DND-41 (cell line): ENCODE measurements around the gene ELK1.
"Not testable (repeated sequence)": the region's sequence is repeated elsewhere in the genome, so short reads cannot be mapped to it uniquely, and the experiment has no call there.

Experiments
- ATAC-seq: fragments of 200-7000 bp; cut with Tn5 transposase; 3 replicates; pipeline ENCODE4 v1.9.1; 2021; ENCODE audit warnings: low read depth; ENCODE audit not compliant: insufficient read depth
- DNase-seq: peaks from one replicate; pipeline ENCODE4 v3.0.0-alpha.2; 2020
- H2AFZ ChIP-seq: 2 replicates; pipeline ENCODE4 v1.6.0; 2012; ENCODE audit warnings: low read depth, low read length
- H3K27ac ChIP-seq: 2 replicates; pipeline ENCODE4 v1.5.1; 2012; ENCODE audit warnings: low read length, inconsistent platforms
- H3K27me3 ChIP-seq: fragments of 200-600 bp; sonication (generic); 2 replicates; pipeline ENCODE4 v1.6.0; 2012; ENCODE audit warnings: low read length, mild to moderate bottlenecking, inconsistent platforms; ENCODE audit not compliant: insufficient read depth, poor library complexity
- H3K36me3 ChIP-seq: 2 replicates; pipeline ENCODE4 v1.5.1; 2012; ENCODE audit warnings: low read length, inconsistent platforms; ENCODE audit not compliant: insufficient read depth
- H3K4me1 ChIP-seq: 2 replicates; pipeline ENCODE4 v1.5.1; 2012; ENCODE audit warnings: mild to moderate bottlenecking, low read length; ENCODE audit not compliant: insufficient read depth
- H3K4me2 ChIP-seq: 2 replicates; pipeline ENCODE4 v1.6.0; 2012; ENCODE audit warnings: mild to moderate bottlenecking, moderate library complexity, low read length, inconsistent platforms; ENCODE audit not compliant: insufficient read depth
- H3K4me3 ChIP-seq, 2 experiments: fragments of 200-600 bp in 1 of 2; shearing (Covaris generic) in 1 of 2; 2 replicates each; pipeline ENCODE4 v1.5.1; 2012 to 2016; ENCODE audit warnings: inconsistent platforms in 2 of 2, low read length in 2 of 2, mild to moderate bottlenecking in 2 of 2, low read depth in 1 of 2, moderate library complexity in 1 of 2
- H3K79me2 ChIP-seq: 2 replicates; pipeline ENCODE4 v1.6.0; 2012; ENCODE audit warnings: low read length, inconsistent platforms; ENCODE audit not compliant: insufficient read depth
- H3K9ac ChIP-seq: 2 replicates; pipeline ENCODE4 v1.6.0; 2012; ENCODE audit warnings: low read depth, mild to moderate bottlenecking, inconsistent platforms, low read length, moderate library complexity
- H3K9me3 ChIP-seq: 2 replicates; pipeline ENCODE4 v1.5.1; 2012; ENCODE audit warnings: low read length, moderate library complexity, mild to moderate bottlenecking, inconsistent platforms; ENCODE audit not compliant: insufficient read depth, severe bottlenecking
- H4K20me1 ChIP-seq: 2 replicates; pipeline ENCODE4 v1.6.0; 2012; ENCODE audit warnings: low read length; ENCODE audit not compliant: insufficient read depth
- CTCF ChIP-seq: IDR thresholded peaks from 2 replicates; pipeline ENCODE4 v1.5.1; 2012; ENCODE audit warnings: borderline replicate concordance, low read length, moderate library complexity, mild to moderate bottlenecking; ENCODE audit not compliant: poor library complexity, severe bottlenecking; ENCODE audit errors: extremely low read depth
- EZH2 ChIP-seq: IDR thresholded peaks from 3 replicates; pipeline ENCODE4 v1.6.1; 2012; ENCODE audit warnings: borderline replicate concordance, low read depth, mild to moderate bottlenecking, moderate library complexity, low read length, inconsistent platforms; ENCODE audit not compliant: severe bottlenecking

ELK1 gene

GRCh38 chrX:47608130-47608810, 42.1 kb downstream of the ELK1 start:
- H3K4me3 ChIP-seq = no peak overlapping the region

GRCh38 chrX:47607091-47607490, 43.3 kb downstream of the ELK1 start:
- no peak overlapping the region for H3K4me2 ChIP-seq

More at GRCh38 chrX:47608130-47608810, 42.1 kb downstream of the ELK1 start:
- Histone ChIP-seq H3K4me2 (no peak overlapping the region), H3K4me1 (no peaks in the 10 kb centered on the region), H3K27ac (no peak overlapping the region), H4K20me1 (no peaks in the 10 kb centered on the region), H3K9ac (no peak overlapping the region), H3K27me3 (no peaks in the 10 kb centered on the region), H3K36me3 (no peaks in the 10 kb centered on the region), H3K9me3 (no peaks in the 10 kb centered on the region), H2AFZ (no peak overlapping the region), H3K79me2 (no peaks in the 10 kb centered on the region)
- DNase-seq = no peak
- no peak for TF ChIP-seq EZH2
- TF ChIP-seq CTCF = no peak
- no peak for ATAC-seq

GRCh38 chrX:47605024-47605423, 45.3 kb downstream of the ELK1 start:
- ATAC-seq (no peak), DNase-seq (no peak)
- no peaks in the 10 kb centered on the region for H3K27me3 ChIP-seq
- no peak overlapping the region for H3K9ac ChIP-seq
- H3K36me3 ChIP-seq = no peaks in the 10 kb centered on the region
- H4K20me1 ChIP-seq = no peaks in the 10 kb centered on the region
- no peak overlapping the region for H3K27ac ChIP-seq
- no peak overlapping the region for H2AFZ ChIP-seq
- H3K4me1 ChIP-seq = no peaks in the 10 kb centered on the region
- TF ChIP-seq EZH2 (no peak), CTCF (no peak)
- no peaks in the 10 kb centered on the region for H3K79me2 ChIP-seq
- no peaks in the 10 kb centered on the region for H3K9me3 ChIP-seq
- no peak overlapping the region for H3K4me3 ChIP-seq
- H3K4me2 ChIP-seq = no peak overlapping the region

More at GRCh38 chrX:47607091-47607490, 43.3 kb downstream of the ELK1 start:
- no peak overlapping the region for H3K4me3 ChIP-seq
- H3K9me3 ChIP-seq = no peaks in the 10 kb centered on the region
- H2AFZ ChIP-seq = no peak overlapping the region
- H3K27me3 ChIP-seq = no peaks in the 10 kb centered on the region
- ATAC-seq (no peak), DNase-seq (no peak)
- H3K79me2 ChIP-seq = no peaks in the 10 kb centered on the region
- no peak for TF ChIP-seq CTCF
- no peak for TF ChIP-seq EZH2
- no peaks in the 10 kb centered on the region for H3K4me1 ChIP-seq
- H4K20me1 ChIP-seq = no peaks in the 10 kb centered on the region
- no peak overlapping the region for H3K27ac ChIP-seq
- H3K36me3 ChIP-seq = no peaks in the 10 kb centered on the region
- no peak overlapping the region for H3K9ac ChIP-seq

- H4K20me1 ChIP-seq, H2AFZ ChIP-seq, H3K4me1 ChIP-seq, H3K27ac ChIP-seq, H3K27me3 ChIP-seq, ATAC-seq, H3K4me3 ChIP-seq, H3K36me3 ChIP-seq, H3K9me3 ChIP-seq, H3K79me2 ChIP-seq, DNase-seq, H3K9ac ChIP-seq, H3K4me2 ChIP-seq: not testable (repeated sequence)
Observed at GRCh38 chrX:47603125-47603524, 47.2 kb downstream of the ELK1 start.
